WI38 (cell line): ENCODE measurements around the gene ATXN10.

Source experiments
- H3K4me3 ChIP-seq: 2 replicates; pipeline ENCODE4 v1.5.1; 2011; ENCODE audit warnings: low read depth, mild to moderate bottlenecking, control low read depth, low read length
- TF ChIP-seq, protein P1 (sequence below): IDR thresholded peaks from 2 replicates; pipeline ENCODE4 v1.5.1; 2012; ENCODE audit warnings: low read depth, mild to moderate bottlenecking, control low read depth, low read length

The ATXN10 gene

DNA sequence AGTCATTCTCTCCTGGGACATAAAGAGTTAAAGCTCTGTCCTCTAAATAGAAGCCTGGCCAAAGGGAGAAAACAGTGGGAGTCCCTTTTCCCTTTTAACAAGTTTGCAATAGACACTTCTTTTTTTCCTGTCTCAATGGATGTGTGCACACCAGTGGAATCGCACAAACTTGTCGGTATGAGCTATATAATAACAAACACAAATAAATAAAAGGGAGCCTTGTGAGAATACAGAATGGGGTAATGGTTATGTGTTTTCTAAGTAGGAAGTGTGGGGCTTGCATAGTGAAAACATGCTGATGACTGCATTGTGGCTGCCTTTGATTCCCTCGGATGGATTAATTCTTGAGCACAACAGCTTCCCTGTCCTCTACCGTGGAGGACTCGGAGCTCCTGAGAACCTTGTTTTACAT, 173.4 kb downstream of the ATXN10 start:
- TF ChIP-seq, protein P1, sequence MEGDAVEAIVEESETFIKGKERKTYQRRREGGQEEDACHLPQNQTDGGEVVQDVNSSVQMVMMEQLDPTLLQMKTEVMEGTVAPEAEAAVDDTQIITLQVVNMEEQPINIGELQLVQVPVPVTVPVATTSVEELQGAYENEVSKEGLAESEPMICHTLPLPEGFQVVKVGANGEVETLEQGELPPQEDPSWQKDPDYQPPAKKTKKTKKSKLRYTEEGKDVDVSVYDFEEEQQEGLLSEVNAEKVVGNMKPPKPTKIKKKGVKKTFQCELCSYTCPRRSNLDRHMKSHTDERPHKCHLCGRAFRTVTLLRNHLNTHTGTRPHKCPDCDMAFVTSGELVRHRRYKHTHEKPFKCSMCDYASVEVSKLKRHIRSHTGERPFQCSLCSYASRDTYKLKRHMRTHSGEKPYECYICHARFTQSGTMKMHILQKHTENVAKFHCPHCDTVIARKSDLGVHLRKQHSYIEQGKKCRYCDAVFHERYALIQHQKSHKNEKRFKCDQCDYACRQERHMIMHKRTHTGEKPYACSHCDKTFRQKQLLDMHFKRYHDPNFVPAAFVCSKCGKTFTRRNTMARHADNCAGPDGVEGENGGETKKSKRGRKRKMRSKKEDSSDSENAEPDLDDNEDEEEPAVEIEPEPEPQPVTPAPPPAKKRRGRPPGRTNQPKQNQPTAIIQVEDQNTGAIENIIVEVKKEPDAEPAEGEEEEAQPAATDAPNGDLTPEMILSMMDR: no peak
- no peak overlapping the region for H3K4me3 ChIP-seq

DNA sequence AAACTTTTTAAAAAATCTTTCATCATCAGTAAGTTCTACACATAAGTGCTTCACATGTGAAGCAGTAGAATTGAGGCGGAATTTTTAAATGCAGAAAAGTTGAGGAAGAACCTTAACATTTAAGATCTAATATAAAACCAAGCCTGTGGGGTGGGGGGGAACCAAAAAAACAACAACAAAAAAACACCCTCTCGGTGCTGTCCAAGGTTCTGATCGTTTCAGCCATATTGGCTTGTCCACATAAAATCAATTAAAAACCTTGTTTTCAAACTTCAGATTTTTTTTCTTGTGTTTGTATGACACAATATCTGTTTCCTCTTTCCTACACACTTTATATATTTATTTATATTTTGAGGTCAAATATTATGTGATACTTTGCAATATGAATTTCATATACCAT, 175.3 kb downstream of the ATXN10 start:
- H3K4me3 ChIP-seq: no peak overlapping the region
- TF ChIP-seq, protein P1: no peak

DNA sequence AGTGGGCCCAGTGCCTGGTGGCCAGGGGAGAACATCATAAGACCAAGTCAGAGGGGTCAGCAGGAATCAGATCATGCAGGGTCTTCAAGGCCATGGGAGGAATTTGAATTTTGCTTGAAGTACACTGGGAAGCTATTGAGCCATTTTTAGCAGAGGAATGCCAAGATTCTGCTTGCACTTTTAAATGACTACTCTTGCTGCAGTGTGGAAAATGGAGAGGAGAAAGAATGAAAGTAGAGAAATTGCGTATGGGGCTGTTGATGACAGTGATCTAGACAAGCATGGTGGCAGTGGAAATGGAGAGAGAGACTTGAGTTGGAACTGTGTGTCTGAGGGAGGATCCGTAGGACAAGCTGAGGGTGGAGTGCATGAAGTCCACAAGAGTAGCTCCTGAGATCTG, 177.3 kb downstream of the ATXN10 start:
- no peak overlapping the region for H3K4me3 ChIP-seq

DNA sequence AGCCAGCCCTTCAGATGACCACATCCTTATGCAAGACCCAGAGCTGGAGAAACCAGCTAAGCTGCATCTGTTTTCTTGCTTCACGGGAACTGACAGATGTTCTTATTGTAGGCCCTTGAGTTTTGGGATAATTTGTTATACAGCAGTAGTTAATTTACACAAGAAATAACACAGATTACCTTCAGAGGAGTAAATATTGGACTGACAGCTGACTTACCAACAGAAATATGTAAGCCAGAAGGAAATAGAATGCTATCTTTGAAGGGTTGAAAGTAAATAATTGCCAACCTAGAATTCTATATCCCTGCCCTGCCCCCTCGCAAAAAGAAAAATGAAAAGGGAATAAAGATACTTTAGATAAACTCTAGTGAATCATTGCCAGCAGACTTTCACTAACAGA, 181.2 kb downstream of the ATXN10 start:
- TF ChIP-seq, protein P1: no peak
- no peak overlapping the region for H3K4me3 ChIP-seq

More for the DNA sequence above, 177.3 kb downstream of the ATXN10 start:
- TF ChIP-seq, protein P1: no peak

DNA sequence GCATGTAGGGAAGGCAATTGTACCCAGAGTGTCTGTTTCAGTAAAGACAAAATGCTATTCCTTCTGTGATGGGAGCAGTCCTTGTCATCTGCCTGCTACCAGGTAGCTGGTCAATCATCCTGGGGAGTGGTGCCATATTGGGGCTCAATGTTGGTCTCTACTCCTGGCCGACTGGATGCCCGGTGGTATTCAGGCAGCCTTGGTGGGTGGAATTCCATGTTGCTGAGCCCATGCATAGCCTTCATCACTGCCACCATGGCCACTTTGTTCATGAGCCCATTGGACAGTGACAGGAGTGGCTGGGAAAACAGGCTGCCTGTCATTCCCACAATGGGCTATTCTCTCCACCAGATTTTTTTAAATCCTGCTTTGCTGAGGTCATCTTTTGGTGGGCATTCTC, 184.3 kb downstream of the ATXN10 start:
- TF ChIP-seq, protein P1: no peak
- no peak overlapping the region for H3K4me3 ChIP-seq

DNA sequence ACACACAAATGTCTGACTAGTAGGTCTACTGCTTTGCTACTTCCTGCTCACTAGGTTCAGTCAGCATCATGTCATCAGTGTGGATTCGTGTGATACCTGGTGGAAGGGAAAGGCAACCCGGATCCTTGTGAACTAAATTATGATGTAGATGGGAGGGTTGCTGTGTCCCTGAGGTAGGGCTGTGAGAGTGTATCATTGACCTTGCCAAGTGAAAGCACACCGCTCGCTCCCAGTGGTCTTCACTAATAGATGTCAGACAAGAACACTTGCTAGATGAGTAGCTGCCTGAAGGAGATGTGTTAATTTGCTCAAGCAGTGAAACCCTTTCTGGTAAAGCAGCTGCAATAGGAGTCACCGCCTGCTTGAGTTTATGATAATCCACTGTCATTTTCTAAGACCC, 185.9 kb downstream of the ATXN10 start:
- H3K4me3 ChIP-seq: no peak overlapping the region
- TF ChIP-seq, protein P1: no peak

DNA sequence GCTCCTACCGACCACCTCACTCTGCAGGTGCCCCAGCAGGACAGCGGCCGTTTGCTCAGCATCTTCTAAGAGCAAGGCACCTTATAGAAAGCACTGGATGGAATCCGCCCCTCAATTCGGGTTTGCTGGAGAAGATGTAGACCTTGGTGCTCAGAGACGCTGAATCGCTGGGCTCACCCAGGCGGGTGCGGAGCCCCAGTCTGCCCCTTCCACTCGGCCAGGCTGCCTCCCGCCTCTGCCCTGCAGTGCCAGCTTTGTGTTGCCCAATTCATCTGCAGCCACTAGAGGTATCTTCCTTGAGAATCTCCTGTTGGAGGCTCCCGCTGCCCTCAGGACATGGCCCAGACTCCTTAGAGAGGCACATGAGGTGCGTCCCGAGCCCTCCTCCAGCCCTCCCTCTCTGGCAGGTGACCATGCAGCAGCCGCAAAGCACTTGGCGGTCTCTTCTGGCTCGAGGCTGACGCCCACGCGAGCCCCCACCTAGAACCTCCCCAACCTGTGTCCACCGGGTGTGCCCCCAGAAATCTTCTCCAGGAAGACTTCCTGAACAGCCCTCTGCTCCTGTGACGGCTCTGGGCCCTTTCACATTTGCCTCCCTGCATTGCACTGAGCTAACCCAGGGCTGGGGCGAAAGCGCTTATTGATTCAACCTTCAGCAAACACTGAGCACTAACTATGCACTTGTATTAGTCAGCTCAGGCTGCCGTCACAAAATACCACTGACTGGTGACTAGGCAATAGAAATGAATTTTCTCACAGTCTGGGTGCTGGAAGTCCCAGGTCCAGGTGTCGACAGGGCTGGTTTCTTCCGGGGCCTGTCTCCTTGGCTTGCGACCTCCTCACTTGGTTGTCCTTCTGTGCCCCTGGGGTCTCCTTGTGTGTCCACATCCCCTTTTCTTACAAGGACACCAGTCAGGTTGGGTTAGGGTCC, 187.9 kb downstream of the ATXN10 start:
- no peak overlapping the region for H3K4me3 ChIP-seq
- TF ChIP-seq, protein P1: no peak
